GM12801 (cell line): ENCODE results near the gene CYP11A1.

ENCODE experiments used
- TF ChIP-seq, protein P1 (sequence below): IDR thresholded peaks from one replicate; pipeline ENCODE4 v1.5.1; 2011; ENCODE audit warnings: control low read depth; ENCODE audit not compliant: insufficient read length; ENCODE audit errors: extremely low read depth

Gene CYP11A1

DNA sequence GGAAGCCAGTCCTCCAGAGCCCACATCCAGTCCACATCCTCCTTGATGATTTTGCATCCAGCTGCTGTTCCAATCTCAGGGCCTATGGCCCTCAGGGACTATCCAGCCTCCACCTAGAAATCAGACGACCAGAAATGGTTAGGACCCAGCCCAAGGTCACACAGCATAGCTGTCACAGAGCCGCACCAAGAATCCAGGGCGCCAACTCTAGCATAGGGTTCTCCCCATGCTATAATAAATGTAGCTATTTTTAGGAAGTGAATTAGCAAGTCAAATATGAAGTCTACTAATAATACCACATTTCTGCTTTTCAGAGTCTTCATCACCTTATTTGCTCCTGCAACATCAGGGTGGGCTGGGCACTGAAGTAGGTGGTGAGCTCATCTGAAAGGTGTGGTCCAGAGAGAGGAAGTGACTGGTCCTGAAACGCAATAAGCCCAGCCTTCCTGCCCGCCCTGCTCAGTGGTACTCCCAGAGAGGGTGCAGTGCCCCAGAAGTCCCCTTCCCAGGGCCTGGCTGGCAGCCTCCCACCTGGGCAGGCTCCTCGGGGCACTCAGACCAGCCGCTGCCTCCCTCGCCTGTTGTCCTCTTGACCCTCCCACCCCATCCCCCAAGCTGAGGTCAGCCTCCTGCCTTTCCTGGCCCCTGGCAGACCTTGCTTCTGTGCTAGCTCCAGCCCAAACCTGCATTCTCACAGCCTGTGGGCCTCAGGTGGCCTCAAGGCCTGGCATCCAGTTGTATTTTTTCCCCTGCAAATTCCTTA is 17.6 kb upstream of the CYP11A1 start:
- TF ChIP-seq, protein P1, sequence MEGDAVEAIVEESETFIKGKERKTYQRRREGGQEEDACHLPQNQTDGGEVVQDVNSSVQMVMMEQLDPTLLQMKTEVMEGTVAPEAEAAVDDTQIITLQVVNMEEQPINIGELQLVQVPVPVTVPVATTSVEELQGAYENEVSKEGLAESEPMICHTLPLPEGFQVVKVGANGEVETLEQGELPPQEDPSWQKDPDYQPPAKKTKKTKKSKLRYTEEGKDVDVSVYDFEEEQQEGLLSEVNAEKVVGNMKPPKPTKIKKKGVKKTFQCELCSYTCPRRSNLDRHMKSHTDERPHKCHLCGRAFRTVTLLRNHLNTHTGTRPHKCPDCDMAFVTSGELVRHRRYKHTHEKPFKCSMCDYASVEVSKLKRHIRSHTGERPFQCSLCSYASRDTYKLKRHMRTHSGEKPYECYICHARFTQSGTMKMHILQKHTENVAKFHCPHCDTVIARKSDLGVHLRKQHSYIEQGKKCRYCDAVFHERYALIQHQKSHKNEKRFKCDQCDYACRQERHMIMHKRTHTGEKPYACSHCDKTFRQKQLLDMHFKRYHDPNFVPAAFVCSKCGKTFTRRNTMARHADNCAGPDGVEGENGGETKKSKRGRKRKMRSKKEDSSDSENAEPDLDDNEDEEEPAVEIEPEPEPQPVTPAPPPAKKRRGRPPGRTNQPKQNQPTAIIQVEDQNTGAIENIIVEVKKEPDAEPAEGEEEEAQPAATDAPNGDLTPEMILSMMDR, result no peak

DNA sequence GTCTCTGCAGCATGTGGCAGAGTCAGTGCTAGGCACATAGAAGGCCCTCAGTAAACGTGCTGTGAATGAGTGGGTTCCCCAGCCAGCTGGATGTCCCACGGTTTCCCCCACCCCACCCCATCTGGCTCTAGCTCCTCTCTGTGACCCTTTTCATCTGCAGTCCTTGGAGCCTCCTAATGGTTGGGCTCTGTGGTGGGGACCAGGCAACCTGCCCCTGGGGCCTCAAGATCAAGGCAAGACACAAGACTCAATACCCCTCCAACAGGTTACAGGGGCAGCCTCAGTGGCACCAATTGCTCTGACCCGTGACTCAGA is 17.1 kb upstream of the CYP11A1 start:
- TF ChIP-seq, protein P1, result no peak

DNA sequence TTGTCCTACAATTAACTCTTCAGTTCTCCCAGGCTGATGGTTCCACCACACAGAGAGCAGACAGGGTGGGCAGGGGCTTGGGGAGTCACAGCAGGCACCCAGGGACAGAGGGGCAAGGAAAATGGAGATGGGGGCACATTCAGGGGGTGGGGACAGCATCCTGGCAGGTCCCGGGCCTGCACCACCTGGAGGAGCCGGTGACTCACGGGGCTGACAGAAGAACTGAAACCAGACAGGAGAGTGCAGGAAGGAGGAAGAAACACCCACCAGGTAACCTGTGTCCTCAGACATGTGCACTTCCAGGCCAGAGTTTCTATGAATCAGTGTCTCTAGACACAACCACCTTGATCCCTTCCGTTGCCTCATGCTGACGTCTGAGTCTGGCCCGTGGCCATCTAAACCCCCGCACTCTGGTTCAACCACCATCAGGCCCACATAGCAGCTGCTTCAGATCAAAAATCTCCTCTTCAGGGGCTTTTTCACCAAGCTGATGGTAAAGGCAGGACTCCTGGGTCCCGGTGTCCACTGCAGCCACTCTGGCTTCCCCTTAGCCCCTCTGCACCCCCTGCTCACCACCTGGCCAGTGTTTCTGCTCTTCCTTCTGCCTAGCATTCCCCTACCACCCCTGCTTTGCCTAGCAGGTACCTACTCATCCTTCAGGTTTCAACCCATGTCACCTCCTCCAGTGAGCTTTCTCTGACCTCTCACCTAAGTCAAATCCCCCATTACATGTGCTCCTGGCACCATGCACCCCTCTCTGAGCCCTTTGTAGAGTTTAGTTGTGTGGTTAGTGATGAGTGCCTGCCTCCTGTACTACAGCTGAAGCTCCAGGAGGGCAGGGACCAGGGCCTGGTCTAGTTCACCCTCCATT is 16.5 kb upstream of the CYP11A1 start:
- TF ChIP-seq, protein P1, result no peak

DNA sequence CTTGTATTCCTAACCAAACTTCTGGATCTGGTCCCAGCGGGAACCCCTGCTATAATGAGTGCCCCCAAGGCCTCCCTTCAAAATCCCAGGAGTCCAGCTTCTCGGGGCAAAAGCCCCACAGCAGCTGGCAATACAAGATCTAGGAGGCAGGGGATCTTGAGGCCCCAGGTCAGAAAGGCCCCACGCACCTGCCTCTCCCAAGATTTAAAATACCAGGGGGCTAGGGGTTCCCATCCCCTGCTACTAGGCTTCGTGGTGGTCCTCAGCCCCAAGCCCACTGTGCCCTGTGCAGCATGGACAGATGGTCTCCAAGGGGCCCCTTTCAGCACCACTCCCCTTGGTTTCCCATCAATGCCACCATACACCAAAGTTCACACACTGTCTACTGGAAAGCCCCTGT is 15.8 kb upstream of the CYP11A1 start:
- TF ChIP-seq, protein P1, result no peak

DNA sequence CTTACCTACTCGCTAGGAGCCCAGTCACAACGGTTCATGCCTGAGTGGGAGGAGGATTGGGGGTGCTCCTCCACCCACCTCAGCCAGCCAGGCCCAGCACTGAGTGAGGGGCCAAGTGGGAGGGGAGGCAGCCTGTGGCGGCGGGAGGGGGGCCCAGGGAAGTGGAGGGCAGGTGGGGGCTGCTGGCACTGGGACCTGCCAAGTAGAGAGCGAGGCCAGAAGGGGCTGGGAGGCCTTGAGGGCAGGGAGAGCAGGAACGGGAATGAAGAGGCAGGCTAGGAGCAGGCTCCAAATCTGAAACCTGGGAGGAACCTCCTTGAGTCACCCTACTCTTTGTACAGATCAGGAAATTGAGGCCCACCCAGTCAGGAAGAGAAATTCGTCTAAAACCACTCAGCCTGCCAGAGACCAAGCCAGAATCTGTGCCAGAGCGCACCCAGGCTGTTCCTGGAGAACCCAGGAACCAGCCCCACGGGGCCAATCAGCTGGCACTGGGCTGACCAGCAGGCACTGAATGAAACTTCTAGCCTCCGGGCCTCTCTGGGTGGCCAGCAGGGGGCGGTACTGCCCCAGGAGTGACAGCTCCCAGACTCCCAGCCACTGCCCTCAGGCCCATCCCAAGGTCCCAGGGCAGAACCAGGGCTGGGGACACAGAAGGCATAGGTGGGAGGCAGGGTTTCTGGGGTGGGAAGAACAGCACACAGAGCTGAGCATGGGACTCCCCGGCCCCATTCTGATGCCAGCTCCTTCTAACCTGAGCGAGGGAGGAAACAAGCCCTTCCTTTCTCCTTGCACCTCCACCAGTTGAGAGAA is 14.8 kb upstream of the CYP11A1 start:
- TF ChIP-seq, protein P1, result no peak

DNA sequence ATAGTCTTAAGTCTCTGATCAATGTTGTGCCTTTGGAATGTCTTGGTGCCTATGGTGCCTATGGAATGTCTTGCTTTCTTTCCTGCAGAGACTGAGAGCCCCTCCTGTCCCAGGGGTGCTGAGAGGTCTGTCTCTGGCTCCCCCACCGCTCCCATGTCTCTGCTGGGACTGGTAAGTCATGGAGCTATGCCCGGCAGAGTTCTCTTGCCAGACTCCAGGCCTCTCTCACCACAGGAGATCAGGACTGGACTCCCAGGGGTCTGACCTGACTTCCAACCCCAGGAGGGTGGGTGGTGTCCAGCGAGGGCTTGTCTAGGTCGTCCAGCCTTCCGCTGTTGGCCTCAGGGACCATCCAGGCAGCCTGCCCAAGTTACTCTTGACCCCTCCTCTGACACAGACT is 14.0 kb upstream of the CYP11A1 start:
- TF ChIP-seq, protein P1, result no peak

DNA sequence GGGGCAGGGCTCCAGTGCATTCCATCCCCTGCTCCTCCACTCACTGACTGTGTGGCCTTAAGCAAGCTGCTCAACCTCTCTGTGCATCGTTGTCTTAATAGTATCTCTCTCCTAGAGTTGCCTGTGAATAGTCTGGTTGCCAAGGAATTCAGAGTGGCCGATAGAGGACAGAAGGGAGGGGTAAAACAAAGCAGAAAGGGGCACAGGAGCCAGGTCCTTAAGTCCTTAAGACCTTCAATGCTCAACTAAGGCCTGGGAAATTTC is 13.7 kb upstream of the CYP11A1 start:
- TF ChIP-seq, protein P1, result no peak
